Measurements from ENCODE around the gene SNX32.

SNX32 gene

DNA sequence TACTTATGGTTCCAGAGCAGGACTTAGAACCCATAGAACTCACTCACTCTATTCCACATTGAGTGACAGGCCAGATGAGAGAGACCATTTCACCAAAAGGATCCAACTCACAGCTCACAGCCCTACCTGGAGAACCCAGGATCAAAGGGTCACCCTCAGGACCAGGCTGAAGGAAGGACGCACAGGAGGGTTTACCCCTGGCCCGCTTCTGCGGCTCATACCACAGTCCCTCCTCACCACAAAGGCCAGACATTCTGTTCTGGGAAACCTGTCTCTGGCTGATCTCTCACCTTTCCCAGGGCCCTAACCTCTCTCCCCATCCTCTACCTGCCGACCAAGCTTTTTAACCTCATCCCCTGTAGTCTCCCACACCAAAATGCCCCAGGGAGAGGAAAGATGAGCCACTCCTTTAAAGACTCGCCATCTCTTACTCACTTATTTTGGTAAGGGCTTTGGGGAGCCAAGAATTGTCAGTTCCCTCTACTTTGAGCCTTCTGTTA is 61.8 kb downstream of the SNX32 start:
- in situ Hi-C loops (cut with MboI; ENCODE audit: low pct_unique_long_range_greater_than_20kb, low sequenced_read_pairs, unreplicated experiment): no loop called here
- TF ChIP-seq, protein P1, sequence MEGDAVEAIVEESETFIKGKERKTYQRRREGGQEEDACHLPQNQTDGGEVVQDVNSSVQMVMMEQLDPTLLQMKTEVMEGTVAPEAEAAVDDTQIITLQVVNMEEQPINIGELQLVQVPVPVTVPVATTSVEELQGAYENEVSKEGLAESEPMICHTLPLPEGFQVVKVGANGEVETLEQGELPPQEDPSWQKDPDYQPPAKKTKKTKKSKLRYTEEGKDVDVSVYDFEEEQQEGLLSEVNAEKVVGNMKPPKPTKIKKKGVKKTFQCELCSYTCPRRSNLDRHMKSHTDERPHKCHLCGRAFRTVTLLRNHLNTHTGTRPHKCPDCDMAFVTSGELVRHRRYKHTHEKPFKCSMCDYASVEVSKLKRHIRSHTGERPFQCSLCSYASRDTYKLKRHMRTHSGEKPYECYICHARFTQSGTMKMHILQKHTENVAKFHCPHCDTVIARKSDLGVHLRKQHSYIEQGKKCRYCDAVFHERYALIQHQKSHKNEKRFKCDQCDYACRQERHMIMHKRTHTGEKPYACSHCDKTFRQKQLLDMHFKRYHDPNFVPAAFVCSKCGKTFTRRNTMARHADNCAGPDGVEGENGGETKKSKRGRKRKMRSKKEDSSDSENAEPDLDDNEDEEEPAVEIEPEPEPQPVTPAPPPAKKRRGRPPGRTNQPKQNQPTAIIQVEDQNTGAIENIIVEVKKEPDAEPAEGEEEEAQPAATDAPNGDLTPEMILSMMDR (IDR thresholded peaks at IDR 0.05; ENCODE audit: extremely low read depth, insufficient read depth, missing control alignments): no peak
- no peak for DNase-seq (ENCODE audit: low spot score)

DNA sequence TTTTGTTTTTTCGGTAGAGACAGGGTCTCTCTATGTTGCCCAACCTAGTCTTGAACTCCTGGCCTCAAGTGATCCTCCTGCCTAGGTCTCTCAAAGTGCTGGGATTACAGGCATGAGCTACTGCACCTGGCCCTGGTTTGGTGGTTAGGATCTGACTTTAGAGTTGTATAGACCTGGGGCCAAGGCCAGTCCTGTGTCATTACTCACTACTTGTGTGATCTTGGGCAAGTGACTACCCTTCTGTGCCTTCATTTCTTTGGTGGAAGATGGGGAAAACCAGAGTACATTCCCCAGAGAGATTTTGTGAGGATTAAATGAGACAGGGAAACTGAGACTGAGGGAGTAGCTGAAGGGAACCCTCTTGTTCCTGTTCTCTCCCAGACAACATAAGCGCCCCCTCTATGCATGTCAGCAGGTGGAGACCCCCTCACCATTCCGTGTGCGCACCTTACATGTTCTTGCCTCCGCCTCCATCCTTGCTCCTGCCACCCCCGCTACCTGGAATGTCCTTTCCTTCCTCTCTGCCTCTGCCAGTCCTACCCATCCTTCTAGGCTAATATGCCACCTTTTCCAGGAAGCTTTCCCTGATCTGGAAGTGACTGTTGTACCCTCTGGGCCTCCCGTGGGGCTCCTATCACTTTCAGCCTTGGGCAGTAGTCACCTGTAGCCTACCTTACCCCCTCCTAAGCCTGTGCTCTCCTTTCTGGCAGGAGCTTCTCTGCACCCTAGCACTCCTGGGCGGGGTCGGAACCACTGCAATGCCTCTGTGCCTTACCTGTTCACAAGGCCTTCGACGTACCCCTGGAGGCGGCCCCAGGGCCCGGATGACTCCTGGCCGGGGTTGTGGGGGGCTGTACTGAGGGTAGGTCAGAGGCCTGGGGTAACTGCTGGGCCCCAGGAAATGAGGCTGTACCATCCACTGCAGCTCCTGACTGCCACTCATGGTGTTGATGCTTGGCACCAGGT is 62.6 kb downstream of the SNX32 start:
- TF ChIP-seq, protein P1 (IDR thresholded peaks at IDR 0.05; ENCODE audit: extremely low read depth, insufficient read depth, missing control alignments): no peak
- in situ Hi-C loops (cut with MboI; ENCODE audit: low pct_unique_long_range_greater_than_20kb, low sequenced_read_pairs, unreplicated experiment): no loop called here
- no peak for DNase-seq (ENCODE audit: low spot score)

DNA sequence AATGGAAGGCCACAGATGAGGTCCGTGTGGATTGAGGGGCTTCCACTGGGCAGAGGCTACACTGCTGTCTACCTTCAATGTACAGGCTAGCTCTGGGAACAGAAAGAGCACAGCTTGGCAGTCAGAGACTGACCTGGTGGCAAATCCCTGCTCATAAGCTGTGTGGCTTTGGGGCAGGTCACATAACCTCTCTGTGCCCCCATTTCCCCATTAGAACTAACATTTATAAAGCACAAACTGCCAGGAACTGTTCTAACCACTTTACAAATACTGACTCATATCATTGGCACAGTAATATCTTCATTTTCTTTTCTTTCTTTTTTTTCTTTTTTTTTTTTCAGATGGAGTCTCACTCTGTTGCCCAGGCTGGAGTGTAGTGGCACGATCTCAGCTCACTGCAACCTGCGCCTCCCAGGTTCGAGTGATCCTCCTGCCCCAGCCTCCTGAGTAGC is 63.3 kb downstream of the SNX32 start:
- in situ Hi-C loops (cut with MboI; ENCODE audit: low pct_unique_long_range_greater_than_20kb, low sequenced_read_pairs, unreplicated experiment): no loop called here
- no peak for DNase-seq (ENCODE audit: low spot score)
- TF ChIP-seq, protein P1 (IDR thresholded peaks at IDR 0.05; ENCODE audit: extremely low read depth, insufficient read depth, missing control alignments): no peak

DNA sequence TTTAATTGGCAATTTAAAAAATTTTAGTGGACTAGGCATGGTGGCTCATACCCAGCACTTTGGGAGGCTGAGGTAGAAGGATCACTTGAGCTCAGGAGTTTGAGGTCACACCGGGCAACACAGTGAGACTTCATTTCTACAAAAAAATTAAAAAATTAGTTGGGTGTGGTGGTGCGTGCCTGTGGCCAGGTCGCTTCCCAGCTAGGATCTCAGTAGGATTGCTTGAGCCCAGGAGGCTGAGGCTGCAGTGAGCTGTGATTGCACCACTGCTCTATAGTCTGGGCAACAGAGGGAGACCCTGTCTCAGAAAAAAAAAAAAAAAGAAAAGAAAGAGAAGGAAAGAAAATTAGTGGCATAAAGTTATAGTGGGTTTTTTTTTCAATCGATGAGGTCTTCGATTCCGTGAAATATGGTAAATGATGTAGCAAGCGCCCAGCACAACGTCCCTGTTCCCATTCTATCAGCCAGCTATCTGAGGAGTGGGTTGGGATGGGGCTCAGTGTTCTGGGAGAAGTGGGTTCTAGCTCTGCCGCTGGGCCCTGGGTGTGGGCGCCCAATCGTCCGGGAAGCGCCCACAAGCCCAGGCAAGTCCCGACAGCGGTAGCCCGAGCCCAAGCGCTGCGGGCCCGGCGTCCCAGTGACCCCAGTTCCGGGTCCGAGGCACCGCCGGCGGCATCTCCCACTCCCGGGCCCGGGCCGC is 65.0 kb downstream of the SNX32 start:
- in situ Hi-C loops (cut with MboI; ENCODE audit: low pct_unique_long_range_greater_than_20kb, low sequenced_read_pairs, unreplicated experiment): no loop called here
- no peak for DNase-seq (ENCODE audit: low spot score)
- TF ChIP-seq, protein P1 (IDR thresholded peaks at IDR 0.05; ENCODE audit: extremely low read depth, insufficient read depth, missing control alignments): no peak

DNA sequence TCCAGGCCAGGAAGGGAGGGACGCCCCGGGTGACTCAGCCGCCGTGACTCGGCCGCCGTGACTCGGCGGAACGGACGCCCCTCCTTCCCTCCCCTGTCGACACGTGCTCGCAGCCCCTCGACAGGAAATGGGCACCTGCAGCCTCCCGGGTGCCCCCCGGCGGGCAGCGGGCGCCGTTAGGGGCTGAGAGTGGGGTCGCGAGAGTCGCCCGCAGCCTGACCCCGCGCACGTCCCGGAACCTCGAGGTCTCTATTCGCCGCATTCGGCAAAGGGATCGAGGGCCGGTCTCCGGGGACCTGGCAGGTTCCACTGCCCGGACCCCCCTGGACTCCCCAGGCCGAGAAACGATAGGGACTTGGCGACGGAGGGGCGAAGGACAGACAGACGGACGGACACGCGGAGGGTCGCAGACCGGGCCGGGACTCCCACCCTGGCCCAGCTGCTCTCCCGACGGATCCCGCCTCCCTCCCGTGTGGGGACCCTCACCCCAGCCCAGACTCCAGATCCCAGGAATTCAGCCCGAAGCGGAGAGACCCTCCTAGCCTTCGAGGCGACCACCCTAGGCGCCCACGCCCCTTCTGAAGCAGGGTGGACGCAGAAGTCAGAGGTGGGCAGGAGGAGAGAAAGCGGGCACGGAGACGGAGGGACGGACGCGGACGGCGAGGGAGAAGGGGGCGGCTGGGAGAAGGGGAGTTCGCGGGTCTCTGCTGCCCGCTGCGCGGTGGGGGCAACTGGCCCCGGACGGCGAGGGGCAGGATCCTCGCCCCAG is 65.8 kb downstream of the SNX32 start:
- peak; percentile 73 for DNase-seq (ENCODE audit: low spot score)
- in situ Hi-C loops (cut with MboI; ENCODE audit: low pct_unique_long_range_greater_than_20kb, low sequenced_read_pairs, unreplicated experiment): no loop called here
- TF ChIP-seq, protein P1 (IDR thresholded peaks at IDR 0.05; ENCODE audit: extremely low read depth, insufficient read depth, missing control alignments): peak; percentile 30
